Lower leg skin (tissue), 3 donors: Measurements from ENCODE around the gene B4GALNT3.

Source experiments
- POLR2A ChIP-seq, 2 donors: fragments of 450-650 bp; IDR thresholded peaks; one replicate each; pipeline ENCODE4 v1.6.1; 2016 to 2017; ENCODE audit warnings: antibody characterized with exemption in 2 of 2, mild to moderate bottlenecking in 1 of 2, moderate library complexity in 1 of 2
- TF ChIP-seq, protein P1 (sequence below), 3 donors: fragments of 450-650 bp; IDR thresholded peaks; one replicate each; pipeline ENCODE4 v1.5.1; 2016; ENCODE audit warnings: antibody characterized with exemption in 3 of 3, mild to moderate bottlenecking in 3 of 3, moderate library complexity in 2 of 3

DNA sequence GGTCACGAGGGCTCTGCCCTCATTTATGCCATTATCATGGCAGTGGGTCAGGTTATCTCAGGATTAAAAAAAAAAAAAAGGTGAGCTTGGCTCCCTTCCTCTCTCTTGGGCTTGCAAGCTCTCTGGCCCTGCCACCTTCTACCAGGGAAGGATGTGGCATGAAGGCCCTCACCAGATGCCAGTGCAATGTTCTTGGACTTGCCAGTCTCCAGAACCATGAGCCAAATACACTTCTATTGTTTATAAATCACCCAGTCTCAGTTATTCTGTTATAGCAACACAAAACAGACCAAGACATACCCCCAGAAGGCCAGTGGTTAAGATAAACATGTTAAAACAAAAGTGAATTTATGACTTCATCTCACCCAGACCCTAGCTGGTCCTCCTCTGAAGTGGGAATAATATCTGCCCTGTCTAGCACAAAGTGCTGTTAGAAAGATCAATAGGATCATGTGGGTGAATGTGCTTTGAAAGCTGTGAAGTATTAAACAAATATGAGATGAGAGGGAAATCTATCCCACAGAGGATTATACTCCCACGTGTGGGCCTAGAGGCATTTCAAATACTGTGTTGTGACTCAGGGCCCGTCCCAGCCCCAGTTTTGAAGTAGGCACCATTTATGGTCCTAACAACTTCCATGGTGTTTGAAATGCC is 114.9 kb downstream of the B4GALNT3 start:
- no peak for TF ChIP-seq POLR2A (IDR thresholded peaks at IDR 0.05)
- TF ChIP-seq, protein P1, sequence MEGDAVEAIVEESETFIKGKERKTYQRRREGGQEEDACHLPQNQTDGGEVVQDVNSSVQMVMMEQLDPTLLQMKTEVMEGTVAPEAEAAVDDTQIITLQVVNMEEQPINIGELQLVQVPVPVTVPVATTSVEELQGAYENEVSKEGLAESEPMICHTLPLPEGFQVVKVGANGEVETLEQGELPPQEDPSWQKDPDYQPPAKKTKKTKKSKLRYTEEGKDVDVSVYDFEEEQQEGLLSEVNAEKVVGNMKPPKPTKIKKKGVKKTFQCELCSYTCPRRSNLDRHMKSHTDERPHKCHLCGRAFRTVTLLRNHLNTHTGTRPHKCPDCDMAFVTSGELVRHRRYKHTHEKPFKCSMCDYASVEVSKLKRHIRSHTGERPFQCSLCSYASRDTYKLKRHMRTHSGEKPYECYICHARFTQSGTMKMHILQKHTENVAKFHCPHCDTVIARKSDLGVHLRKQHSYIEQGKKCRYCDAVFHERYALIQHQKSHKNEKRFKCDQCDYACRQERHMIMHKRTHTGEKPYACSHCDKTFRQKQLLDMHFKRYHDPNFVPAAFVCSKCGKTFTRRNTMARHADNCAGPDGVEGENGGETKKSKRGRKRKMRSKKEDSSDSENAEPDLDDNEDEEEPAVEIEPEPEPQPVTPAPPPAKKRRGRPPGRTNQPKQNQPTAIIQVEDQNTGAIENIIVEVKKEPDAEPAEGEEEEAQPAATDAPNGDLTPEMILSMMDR (IDR thresholded peaks at IDR 0.05), result no peak
